ENCODE results near the gene IL32.
"Not testable (repeated sequence)": the region's sequence is repeated elsewhere in the genome, so short reads cannot be mapped to it uniquely, and the experiment has no call there.

Gene IL32

DNA sequence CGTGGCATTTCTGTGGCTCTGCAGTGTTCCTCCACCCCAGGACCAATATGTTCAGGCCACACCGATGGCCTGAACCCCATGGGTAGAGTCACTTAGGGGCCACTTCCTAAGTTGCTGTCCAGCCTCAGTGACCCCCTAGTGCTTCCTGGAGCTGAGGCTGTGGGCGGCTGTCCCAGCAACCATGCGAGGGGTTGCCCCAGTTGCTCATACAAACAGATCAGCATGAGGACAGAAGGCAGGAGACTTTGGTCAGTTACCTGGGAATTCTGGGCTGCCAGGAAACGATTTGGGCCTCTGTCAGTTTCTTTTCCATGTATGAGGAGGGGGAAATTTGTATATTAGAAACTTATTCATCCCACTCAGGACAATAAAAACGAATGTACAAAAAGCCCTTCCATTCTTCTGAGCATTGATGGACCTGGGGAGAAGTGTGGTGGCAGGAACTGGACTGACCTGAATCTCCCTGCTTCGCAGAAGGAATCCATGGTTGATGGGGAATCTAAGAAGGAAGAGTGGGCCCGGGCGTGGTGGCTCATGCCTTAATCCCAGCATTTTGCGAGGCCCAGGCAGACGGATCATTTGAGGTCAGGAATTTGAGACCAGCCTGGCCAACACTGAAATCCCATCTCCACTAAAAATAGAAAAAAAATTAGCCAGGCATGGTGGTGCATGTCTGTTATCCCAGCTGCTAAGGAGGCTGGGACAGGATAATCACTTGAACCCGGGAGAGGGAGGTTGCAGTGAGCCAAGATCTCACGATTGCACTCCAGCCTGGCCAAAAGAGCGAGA lies 4.9 kb upstream of the IL32 start:
- no peak overlapping the region for H3K4me3 ChIP-seq (ENCODE audit: low read length)
- TF ChIP-seq, protein P1, sequence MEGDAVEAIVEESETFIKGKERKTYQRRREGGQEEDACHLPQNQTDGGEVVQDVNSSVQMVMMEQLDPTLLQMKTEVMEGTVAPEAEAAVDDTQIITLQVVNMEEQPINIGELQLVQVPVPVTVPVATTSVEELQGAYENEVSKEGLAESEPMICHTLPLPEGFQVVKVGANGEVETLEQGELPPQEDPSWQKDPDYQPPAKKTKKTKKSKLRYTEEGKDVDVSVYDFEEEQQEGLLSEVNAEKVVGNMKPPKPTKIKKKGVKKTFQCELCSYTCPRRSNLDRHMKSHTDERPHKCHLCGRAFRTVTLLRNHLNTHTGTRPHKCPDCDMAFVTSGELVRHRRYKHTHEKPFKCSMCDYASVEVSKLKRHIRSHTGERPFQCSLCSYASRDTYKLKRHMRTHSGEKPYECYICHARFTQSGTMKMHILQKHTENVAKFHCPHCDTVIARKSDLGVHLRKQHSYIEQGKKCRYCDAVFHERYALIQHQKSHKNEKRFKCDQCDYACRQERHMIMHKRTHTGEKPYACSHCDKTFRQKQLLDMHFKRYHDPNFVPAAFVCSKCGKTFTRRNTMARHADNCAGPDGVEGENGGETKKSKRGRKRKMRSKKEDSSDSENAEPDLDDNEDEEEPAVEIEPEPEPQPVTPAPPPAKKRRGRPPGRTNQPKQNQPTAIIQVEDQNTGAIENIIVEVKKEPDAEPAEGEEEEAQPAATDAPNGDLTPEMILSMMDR (conservative IDR thresholded peaks at IDR 0.05; ENCODE audit: low read depth, low read length) = no peak
- no peak for DNase-seq (ENCODE audit: low read depth)

GRCh38 chr16:3062553-3062952 lies 2.9 kb upstream of the IL32 start:
- no peak overlapping the region for H3K4me3 ChIP-seq (ENCODE audit: low read length)
- DNase-seq (ENCODE audit: low read depth) = no peak
- TF ChIP-seq, protein P1 (conservative IDR thresholded peaks at IDR 0.05; ENCODE audit: low read depth, low read length) = no peak

DNA sequence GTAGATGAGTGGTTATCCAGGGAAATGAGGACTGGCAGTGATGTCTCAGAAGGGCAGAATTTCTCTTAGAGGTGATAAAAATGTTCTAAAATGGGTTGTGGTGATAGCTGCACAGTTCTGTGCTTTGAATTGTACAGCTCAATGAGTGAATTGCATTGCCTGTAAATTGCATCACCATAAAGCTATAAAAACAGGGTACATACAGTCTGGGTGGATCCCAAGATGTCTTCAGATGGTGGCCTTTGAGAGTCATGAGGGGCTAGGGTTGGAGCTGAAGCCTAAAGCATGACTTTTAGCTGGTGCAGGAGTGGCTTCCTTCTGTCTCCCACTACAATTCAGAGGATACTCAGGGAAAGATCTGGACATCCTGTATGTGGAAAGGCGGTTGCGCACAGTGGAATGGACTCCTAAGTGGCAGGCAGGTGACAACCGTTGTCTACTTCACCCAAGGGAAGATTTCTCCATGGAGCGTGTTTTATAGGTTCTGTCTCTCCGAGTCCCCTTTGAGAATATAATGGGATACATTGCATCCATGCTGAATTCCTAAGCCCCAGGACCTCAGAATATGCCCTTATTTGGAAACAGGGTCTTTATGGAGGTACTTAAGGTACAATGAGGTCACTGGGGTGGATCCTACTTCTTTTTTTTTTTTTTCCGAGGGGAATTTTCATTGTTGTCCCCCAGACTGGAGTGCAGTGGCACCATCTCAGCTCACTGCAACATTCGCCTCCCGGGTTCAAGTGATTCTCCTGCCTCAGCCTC lies 1.6 kb upstream of the IL32 start:
- DNase-seq (ENCODE audit: low read depth) = no peak
- no peak overlapping the region for H3K4me3 ChIP-seq (ENCODE audit: low read length)
- TF ChIP-seq, protein P1 (conservative IDR thresholded peaks at IDR 0.05; ENCODE audit: low read depth, low read length) = no peak

DNA sequence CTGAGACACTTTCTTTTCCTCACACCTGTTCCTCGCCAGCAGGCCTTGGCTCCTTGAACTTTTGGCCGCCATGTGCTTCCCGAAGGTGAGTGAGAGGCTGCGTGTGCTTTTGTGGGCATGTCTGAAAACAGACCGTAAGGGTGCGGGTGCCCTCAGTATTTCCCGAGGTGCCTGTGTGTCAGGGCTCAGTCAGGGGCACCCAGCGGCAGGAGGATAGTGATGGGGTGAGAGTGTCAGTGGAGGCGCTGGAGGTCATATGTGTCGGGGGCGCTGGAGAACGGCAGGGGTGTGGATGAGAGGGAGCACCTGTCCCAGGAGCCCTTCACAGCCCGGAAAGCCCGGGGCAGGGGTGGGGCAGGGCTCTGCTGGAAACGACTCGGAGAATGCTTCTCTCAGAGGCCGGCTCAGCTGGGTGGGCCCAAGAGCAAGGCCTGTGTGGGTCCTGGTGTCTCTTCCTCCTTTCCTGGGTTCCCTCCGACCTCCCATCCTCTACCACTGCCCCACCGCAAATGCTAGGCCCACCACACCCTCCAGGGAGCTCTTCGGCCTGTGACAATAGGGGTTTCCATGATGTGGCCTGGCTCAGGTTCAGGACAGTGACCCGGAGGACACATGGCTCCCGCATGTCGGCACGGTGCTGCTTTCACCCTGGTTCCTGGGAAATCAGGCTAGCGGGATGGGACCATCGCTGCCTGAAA lies 451 bp downstream of the IL32 start:
- TF ChIP-seq, protein P1 (conservative IDR thresholded peaks at IDR 0.05; ENCODE audit: low read depth, low read length) = no peak
- no peak overlapping the region for H3K4me3 ChIP-seq (ENCODE audit: low read length)
- DNase-seq (ENCODE audit: low read depth) = no peak

DNA sequence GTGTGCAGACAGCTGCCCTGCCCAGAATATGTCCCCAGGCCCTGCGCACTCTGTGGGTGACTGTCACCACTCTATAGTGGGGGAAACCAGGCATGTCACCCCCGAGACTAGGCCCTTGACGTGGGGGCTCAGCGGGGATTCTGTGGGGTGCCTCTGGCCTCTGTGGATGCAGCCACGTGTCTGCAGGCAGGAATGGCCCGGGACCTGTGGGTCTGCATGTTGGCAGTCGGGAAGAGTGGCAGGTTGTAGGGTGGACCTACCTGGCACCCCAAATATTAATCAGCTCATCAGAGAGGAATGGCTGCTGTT lies 954 bp downstream of the IL32 start:
- TF ChIP-seq, protein P1 (conservative IDR thresholded peaks at IDR 0.05; ENCODE audit: low read depth, low read length) = no peak
- no peak for DNase-seq (ENCODE audit: low read depth)
- H3K4me3 ChIP-seq (ENCODE audit: low read length) = no peak overlapping the region

- TF ChIP-seq, protein P1 (conservative IDR thresholded peaks at IDR 0.05; ENCODE audit: low read depth, low read length) = no peak
Observed at GRCh38 chr16:3068487-3068886, 3.0 kb downstream of the IL32 start.

DNA sequence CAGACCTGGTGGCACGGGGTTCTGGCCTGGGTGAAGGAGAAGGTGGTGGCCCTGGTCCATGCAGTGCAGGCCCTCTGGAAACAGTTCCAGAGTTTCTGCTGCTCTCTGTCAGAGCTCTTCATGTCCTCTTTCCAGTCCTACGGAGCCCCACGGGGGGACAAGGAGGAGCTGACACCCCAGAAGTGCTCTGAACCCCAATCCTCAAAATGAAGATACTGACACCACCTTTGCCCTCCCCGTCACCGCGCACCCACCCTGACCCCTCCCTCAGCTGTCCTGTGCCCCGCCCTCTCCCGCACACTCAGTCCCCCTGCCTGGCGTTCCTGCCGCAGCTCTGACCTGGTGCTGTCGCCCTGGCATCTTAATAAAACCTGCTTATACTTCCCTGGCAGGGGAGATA lies 3.7 kb downstream of the IL32 start:
- DNase-seq (ENCODE audit: low read depth) = not testable (repeated sequence)

More at GRCh38 chr16:3068487-3068886, 3.0 kb downstream of the IL32 start:
- no peak for DNase-seq (ENCODE audit: low read depth)
- no peak overlapping the region for H3K4me3 ChIP-seq (ENCODE audit: low read length)

More for the DNA sequence above, 3.7 kb downstream of the IL32 start:
- H3K4me3 ChIP-seq (ENCODE audit: low read length) = not testable (repeated sequence)
